Panc1 (cell line): ENCODE measurements around the gene IL1R1. TPM values are rescaled to one million over a fixed set of nuclear protein-coding genes. Genes with fewer than 3 reads are reported as not detected.

Source experiments
- ATAC-seq: fragments of 200-7000 bp; cut with Tn5 transposase; 2 replicates; pipeline ENCODE4 v1.9.1; 2020; ENCODE audit warnings: mild to moderate bottlenecking, moderate library complexity
- BruUV-seq: library from RNA; stranded (reverse); fragments of 400-500 nt; replicated peaks from 2 replicates; lab custom pipeline; 2021; lab: Mats Ljungman, UMichigan
- CTCF ChIA-PET: fragments of 300-600 bp; sonication (Branson Sonifier 250); formaldehyde crosslinking; loops from one replicate; lab custom pipeline; 2022; ENCODE audit warnings: antibody characterized with exemption; lab: Charles Lee
- POLR2A ChIA-PET: fragments of 300-600 bp; sonication (Branson Sonifier 250); formaldehyde crosslinking; loops from one replicate; lab custom pipeline; 2022; ENCODE audit warnings: antibody characterized with exemption; lab: Charles Lee
- DNase-seq: peaks from one replicate; pipeline ENCODE4 v3.0.0-alpha.2; 2010; ENCODE audit warnings: low read depth, low spot score
- H3K27ac ChIP-seq: 2 replicates; pipeline ENCODE4 v1.5.1; 2011; ENCODE audit warnings: mild to moderate bottlenecking, low read length, inconsistent platforms
- H3K27me3 ChIP-seq: fragments of 200-500 bp; sonication (Bioruptor generic); 2 replicates; pipeline ENCODE4 v1.6.0; 2014; ENCODE audit warnings: low read length, inconsistent platforms; ENCODE audit not compliant: control insufficient read depth, insufficient read depth
- H3K36me3 ChIP-seq: fragments of 200-500 bp; sonication (Bioruptor generic); 2 replicates; pipeline ENCODE4 v1.5.1; 2014; ENCODE audit warnings: inconsistent platforms, mild to moderate bottlenecking, low read length, moderate library complexity; ENCODE audit not compliant: control insufficient read depth, insufficient read depth
- H3K4me1 ChIP-seq: 2 replicates; pipeline ENCODE4 v1.5.1; 2011; ENCODE audit warnings: inconsistent platforms, mild to moderate bottlenecking, low read length, moderate library complexity; ENCODE audit not compliant: control insufficient read depth, insufficient read depth
- H3K4me3 ChIP-seq, 2 experiments: 2 replicates each; pipeline ENCODE4 v1.5.1; 2011 to 2012; ENCODE audit warnings: low read depth in 2 of 2, low read length in 2 of 2, mild to moderate bottlenecking in 2 of 2, inconsistent platforms in 1 of 2, moderate library complexity in 1 of 2
- H3K9me3 ChIP-seq: fragments of 200-500 bp; sonication (Bioruptor generic); 2 replicates; pipeline ENCODE4 v1.5.1; 2014; ENCODE audit warnings: low read depth, mild to moderate bottlenecking, inconsistent platforms, low read length, moderate library complexity; ENCODE audit not compliant: control insufficient read depth, insufficient read depth
- CTCF ChIP-seq: fragments of 450-650 bp; IDR thresholded peaks from 2 replicates; pipeline ENCODE4 v1.5.1; 2017; ENCODE audit warnings: mild to moderate bottlenecking
- POLR2AphosphoS5 ChIP-seq: IDR thresholded peaks from 2 replicates; pipeline ENCODE4 v1.6.1; 2012; ENCODE audit warnings: mild to moderate bottlenecking, low read depth, low read length, moderate library complexity
- REST ChIP-seq, 2 experiments: IDR thresholded peaks; 2 replicates each; pipeline ENCODE4 v1.6.1; 2011 to 2012; ENCODE audit warnings: low read depth in 2 of 2, control low read depth in 1 of 2, low read length in 1 of 2, mild to moderate bottlenecking in 1 of 2, moderate library complexity in 1 of 2; ENCODE audit not compliant: insufficient read depth in 1 of 2
- SIN3A ChIP-seq: IDR thresholded peaks from 2 replicates; pipeline ENCODE4 v1.6.1; 2012; ENCODE audit warnings: low read depth, mild to moderate bottlenecking, low read length, moderate library complexity, borderline replicate concordance; ENCODE audit not compliant: insufficient read depth
- TCF7L2 ChIP-seq: IDR thresholded peaks from 2 replicates; pipeline ENCODE4 v1.6.1; 2011; ENCODE audit warnings: mild to moderate bottlenecking, low read depth, low read length, inconsistent platforms
- in situ Hi-C: cut with HindIII; loops from 2 replicates; pipeline ENCODE4 v1.10.0; 2016; ENCODE audit warnings: low sequenced_read_pairs, low pct_unique_long_range_greater_than_20kb
- intact Hi-C: fragments of 100-400 bp; cut with micrococcal nuclease; formaldehyde crosslinking; loops from one replicate; pipeline ENCODE4 v1.10.0; 2022; ENCODE audit not compliant: unreplicated experiment
- total RNA-seq: library from RNA; stranded (reverse); gene quantifications from one replicate; pipeline ENCODE4 v1.2.1, GENCODE V29; 2021; ENCODE audit not compliant: unreplicated experiment

The IL1R1 gene
- total RNA-seq, 1 experiment from 2014 or later: 7.1 TPM

- Histone ChIP-seq H3K27me3 (no peaks in the 10 kb centered on the region), H3K9me3 (no peaks in the 10 kb centered on the region), H3K36me3 (no peaks in the 10 kb centered on the region), H3K4me3 (no peak overlapping the region), H3K4me1 (no peaks in the 10 kb centered on the region), H3K27ac (no peak overlapping the region)
- BruUV-seq: no TSS peak
- in situ Hi-C loops (no loop called here), intact Hi-C loops (no loop called here)
- TF ChIP-seq POLR2AphosphoS5: no peak
- TF ChIP-seq TCF7L2: no peak
- no peak for TF ChIP-seq SIN3A
- no peak for TF ChIP-seq CTCF
- TF ChIP-seq REST (IDR thresholded peaks at IDR 0.05; ENCODE audit: insufficient read depth in 1 of 2, low read depth in 2 of 2, low read length in 1 of 2): no peak
- no peak for DNase-seq
- ChIA-PET CTCF (no interaction called here), POLR2A (no interaction called here)
- ATAC-seq: no peak
These were observed 27.6 kb upstream of the IL1R1 start for GRCh38 chr2:102114851-102115497.

- Histone ChIP-seq H3K4me1 (no peaks in the 10 kb centered on the region), H3K27ac (no peak overlapping the region), H3K4me3 (no peak overlapping the region), H3K9me3 (no peaks in the 10 kb centered on the region), H3K36me3 (no peaks in the 10 kb centered on the region), H3K27me3 (no peaks in the 10 kb centered on the region)
- no TSS peak for BruUV-seq
- no peak for ATAC-seq
- in situ Hi-C loops: no loop called here
- TF ChIP-seq TCF7L2 (no peak), REST (IDR thresholded peaks at IDR 0.05; ENCODE audit: insufficient read depth in 1 of 2, low read depth in 2 of 2, low read length in 1 of 2) (no peak), POLR2AphosphoS5 (no peak), CTCF (no peak), SIN3A (no peak)
- intact Hi-C loops: no loop called here
- CTCF ChIA-PET: no interaction called here
- POLR2A ChIA-PET: no interaction called here
- DNase-seq: no peak
These were observed 25.7 kb upstream of the IL1R1 start for GRCh38 chr2:102116630-102117471.
